Mucosa of gallbladder (tissue), 1 donor: ENCODE measurements around the gene TNFRSF13B. TPM values are rescaled to one million over a fixed set of nuclear protein-coding genes. Genes with fewer than 3 reads are reported as not detected.

ENCODE experiments used
- DNase-seq: peaks from one replicate; pipeline ENCODE4 v3.0.0-alpha.2; 2020; ENCODE audit warnings: low spot score
- total RNA-seq: library from RNA; stranded (reverse); gene quantifications from one replicate; pipeline ENCODE4 v1.2.1, GENCODE V29; 2021
- donor health status: DM: no; HTN: no; CAD: no.

Gene TNFRSF13B
- total RNA-seq, 1 donor from 2014 or later = 0.32 TPM

GRCh38 chr17:16938496-16939207, 33.3 kb downstream of the TNFRSF13B start:
- no peak for DNase-seq

- no peak for DNase-seq
Measured at GRCh38 chr17:16938031-16938430, 33.9 kb downstream of the TNFRSF13B start.

GRCh38 chr17:16937431-16937830, 34.5 kb downstream of the TNFRSF13B start:
- no peak for DNase-seq

- DNase-seq = no peak
Measured at GRCh38 chr17:16936536-16937310, 35.2 kb downstream of the TNFRSF13B start.

GRCh38 chr17:16935786-16936185, 36.1 kb downstream of the TNFRSF13B start:
- DNase-seq = no peak

DNA sequence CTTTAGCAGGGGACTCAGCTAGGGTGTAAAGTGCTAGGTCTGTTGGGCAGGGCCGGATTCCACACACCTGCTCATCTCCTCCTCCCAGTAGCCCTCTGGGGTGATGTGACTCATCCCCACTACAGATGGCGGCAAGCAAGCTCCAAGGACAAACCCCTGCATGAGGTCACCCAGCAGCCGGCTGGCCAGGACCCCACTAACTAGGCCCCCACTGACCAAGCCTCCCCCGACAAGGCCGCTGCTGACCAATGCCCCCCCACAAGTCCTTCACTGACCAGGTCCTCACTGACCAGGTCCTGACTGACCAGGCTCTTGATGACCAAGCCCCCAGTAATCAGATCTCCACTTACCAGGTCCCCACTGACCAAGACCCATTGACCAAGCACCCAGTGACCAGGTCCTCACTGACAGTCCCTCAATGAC, 36.7 kb downstream of the TNFRSF13B start:
- DNase-seq = no peak

DNA sequence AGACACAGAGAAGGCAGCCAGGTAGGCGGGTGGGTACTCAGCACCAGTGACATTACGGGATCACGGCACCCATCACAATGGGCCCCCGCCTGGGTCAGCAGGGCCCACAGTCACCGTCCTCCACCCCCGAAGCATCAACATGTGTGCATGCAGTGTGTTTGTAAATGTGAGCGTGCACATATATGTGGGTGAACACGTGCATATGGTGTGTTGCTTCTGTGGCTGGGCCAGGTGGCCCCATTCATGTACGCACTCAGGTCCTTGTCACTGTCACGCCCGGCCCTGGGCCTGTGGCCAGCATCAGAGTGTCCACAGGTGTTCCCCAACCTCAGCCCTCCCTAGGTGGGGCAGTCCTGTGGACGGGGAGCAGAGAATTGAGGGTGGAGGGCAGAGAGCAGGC, 37.1 kb downstream of the TNFRSF13B start:
- DNase-seq = no peak

GRCh38 chr17:16934133-16934795, 37.7 kb downstream of the TNFRSF13B start:
- DNase-seq = no peak

DNA sequence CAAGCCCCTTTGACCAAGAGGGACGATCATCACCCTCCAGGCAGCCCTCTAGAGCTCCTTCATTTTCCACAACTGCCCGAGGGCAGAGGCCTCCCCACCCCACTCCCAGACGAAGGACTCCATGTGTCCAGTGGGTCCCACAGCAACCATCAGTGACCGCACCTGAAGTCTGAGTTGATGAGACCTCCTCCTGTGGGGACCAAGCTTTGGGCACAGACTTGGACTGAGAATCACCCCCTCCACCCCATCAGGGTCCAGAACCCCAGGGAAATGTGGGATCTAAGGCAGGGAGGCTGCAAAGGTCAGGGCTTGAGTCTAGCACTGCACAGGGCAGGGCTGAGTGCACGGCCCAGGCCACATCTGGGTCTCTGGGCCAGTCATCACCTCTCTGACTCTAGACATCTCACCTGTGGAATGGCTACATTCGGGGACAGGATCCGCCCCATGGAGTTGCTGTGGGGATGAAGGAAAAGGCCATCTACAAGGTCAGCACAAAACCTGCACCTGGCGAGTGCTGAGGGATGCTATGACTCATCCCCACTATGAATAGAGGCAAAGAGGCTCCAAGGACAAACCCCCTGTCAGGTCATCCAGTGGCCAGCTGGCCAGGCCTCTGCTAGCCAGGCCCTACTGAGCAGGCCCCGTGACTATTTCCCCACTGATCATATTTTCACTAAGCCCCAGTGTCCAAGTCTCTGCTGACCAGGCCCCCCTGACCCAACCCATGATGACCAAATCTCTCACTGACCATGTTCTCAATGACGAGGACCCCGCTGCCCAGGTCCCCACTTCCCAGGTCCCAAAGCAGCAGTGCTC, 38.4 kb downstream of the TNFRSF13B start:
- DNase-seq = no peak

- DNase-seq = no peak
Measured at GRCh38 chr17:16932611-16933010, 39.3 kb downstream of the TNFRSF13B start.

DNA sequence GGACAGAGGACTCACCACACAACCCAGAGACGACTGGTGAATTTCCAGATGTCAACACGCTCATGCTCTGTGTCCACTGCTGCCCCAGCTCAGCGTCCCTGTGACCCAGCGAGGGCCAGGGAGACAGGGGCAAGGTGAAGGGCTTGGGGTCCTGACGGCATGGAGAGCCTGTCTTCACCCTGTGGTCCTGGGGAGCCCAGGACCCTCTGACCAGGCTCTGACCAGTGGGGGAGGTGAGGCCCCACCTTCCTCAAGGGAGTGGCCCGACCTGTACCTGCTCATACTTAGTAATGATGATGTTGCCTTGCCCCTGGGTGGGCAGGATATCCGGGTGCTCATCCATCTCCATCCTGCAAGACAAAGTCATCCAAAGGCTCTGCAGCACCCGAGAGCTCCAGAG, 39.8 kb downstream of the TNFRSF13B start:
- no peak for DNase-seq

DNA sequence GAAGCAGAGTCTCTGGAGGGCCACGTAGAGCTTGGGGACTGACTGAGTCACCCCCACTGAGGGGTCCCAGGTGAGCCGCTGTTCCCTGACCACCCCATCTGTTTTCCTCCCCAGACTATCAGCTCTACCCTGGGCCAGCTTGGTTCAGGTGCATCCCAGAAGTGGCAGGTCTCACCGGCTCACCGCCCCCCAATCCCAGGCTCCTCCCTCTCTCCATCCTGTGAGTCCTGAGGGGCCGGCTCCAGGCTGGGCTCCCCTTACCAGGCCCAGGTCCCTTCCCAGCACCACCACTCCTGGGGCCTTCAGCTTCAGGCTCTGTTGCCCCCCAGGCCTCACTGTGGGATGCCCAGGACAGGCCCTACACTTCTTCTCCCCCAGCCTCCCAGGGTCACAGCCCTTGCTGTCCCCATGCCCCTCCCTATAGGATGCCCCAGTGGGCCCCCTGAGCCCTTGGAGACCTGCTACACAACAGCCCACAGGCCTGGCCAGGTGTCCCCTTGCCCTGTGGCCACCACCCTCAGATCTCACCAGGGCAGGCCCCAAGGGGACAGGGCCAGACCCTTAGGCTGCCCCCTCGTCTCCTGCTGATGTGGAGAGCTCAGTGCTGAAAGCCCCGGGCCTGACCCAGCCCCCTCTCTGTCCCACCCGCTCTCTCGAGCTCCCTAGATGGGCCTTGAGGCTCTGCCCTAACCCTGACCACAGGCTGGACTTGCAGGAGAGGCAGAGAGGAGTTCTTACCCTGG, 40.4 kb downstream of the TNFRSF13B start:
- DNase-seq = no peak

- no peak for DNase-seq
Measured at GRCh38 chr17:16930571-16931317, 41.2 kb downstream of the TNFRSF13B start.

DNA sequence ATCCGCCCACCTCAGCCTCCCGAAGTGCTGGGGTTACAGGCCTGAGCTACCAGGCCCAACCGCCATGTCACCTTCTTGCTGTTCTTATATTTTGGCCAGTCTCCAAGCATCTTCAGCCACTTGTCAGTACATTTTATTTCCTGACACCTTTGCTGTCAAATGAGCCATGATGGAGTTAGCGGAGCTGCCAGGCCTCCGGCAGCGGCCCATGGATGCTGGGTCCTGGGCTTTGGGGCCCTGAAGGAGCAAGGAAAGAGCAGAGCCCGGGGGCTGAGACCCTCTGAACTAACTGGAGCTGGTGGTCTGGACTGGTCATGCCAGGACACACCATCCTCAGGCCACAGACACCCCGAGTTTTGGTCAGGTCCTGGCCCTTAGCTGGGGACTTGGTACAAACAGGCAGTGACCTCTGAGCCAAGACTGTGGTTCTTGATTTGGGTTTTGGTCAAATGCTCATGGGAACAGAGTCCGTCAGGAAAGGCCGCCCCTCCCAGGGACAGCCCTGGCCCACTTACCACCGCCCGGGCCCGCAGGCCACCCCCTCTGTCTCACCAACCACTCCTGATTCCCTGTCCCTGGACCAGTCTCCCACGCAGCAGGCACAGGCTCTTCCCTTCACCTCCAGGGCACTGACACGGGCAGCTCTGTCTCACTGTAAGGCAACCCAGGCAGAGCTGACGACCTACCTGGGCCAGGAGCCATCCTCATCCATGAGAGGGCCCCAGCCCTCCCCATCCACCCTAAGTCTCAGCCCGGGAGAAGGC, 42.0 kb downstream of the TNFRSF13B start:
- no peak for DNase-seq

- no peak for DNase-seq
Measured at GRCh38 chr17:16929035-16929680, 42.8 kb downstream of the TNFRSF13B start.

DNA sequence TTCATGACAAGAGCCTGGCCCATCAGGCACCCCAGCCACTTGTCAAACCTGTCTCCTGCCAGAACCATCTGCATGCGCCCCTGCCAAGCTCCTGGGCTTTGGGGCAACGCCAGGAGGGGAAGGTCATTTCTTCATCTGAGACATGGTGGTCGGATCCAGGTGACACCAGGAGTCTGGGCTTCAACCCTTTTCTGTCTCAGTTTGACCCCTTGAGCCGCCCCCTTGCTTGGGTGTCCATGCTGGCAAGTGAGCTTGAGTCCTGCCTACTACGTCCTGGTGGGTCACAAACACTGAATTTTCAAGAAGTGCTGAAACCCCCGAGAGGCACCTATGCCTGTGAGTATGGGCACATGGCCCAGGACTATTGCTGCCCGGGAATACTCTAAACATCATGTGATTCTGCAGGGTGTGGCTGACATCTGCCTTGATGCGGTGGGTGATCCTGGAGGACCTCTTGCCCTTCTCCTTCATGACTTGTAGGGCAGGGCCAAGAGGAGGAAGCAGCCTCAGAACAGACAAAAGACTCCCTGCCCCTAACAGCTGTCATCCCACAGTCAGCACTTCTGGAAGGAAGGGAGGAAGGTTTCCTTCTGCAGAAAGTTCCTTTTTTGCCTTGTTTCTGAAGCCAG, 43.4 kb downstream of the TNFRSF13B start:
- DNase-seq = no peak

DNA sequence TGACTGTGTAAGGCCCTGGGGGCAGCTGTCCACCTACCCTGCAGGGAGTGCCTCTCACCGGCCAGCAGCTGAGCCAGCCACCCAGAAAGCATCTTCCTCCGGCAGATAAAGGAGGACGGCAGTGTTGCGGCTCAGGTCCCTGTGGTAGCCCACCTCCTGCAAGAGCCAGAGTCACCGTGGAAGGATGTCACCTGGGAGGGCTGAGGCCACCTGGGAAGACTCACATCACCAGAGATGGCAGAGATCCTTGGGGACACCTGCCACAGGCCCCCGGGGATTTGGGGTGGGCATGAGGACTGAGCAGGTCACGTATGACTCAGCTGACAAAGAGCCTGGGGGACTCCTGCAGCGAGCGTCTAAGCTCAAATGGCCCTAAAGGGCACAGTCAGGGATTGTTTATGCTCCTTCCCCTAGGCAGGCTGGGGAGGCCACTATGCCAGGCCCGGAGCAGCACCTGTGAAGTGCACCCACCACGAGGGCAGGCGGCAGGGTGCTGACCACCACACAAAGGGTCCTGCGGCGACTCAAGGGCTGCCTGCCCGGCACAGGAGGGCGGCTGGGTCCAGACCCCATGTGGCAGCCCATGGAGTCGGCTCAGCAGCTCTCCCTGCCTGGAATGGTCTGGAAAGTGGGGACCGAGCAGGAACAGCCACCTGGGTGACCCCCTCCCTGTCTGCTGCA, 44.1 kb downstream of the TNFRSF13B start:
- DNase-seq = no peak
